ENCODE measurements around the gene LRRC10B.

Gene LRRC10B

DNA sequence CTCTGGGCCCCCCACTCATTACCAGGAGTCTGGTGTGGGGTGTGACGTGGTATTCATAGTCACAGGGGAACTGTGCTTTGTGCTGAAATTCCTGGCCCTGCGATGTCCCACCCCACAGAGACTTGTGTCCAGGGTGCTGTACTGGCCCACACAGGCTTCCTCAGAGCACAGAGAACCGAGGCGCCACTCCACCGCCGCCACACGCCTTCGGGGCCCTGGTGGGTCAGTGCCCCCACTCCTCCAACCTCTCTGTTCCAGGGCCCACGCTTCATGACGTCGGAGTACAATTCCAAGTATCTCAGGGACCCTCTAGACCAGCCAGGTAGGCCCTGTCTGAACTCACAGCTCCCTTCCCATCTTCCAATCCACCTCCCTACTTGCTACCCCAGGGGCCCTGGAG is 23.5 kb upstream of the LRRC10B start:
- FAIRE-seq = no peak
- DNase-seq (ENCODE audit: extremely low spot score, insufficient read length, low read depth) = no peak

DNA sequence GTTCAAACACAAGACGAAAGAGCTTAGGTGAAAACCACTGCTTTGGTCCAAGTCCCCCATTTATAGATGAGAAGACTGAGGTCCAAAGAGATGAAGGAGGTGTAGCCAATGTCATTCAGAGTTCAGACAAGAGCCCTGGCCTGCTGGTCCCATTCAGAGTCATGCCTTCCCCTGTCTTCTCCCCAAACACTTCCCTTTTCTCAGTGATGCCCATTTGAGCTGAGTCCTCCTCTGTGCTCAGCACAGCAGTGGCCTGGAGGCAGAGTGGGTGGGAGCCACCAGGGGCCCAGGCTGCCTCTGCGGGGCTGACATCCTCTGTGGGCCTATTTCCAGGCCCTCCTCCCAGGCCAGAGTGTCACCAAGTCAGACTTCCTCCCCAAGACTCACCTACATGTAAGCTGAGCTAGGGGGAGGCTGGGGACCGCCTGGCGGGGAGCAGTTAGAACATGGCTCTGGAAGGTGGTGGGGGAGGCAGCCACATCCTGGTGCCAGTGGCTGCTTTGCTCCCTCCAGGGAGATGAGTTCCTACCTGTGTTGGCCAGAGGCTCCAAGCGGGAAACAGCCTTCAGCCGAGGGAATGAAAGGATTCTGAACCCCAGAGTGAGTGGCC is 22.4 kb upstream of the LRRC10B start:
- FAIRE-seq (no peak), DNase-seq (ENCODE audit: extremely low spot score, insufficient read length, low read depth) (no peak)

DNA sequence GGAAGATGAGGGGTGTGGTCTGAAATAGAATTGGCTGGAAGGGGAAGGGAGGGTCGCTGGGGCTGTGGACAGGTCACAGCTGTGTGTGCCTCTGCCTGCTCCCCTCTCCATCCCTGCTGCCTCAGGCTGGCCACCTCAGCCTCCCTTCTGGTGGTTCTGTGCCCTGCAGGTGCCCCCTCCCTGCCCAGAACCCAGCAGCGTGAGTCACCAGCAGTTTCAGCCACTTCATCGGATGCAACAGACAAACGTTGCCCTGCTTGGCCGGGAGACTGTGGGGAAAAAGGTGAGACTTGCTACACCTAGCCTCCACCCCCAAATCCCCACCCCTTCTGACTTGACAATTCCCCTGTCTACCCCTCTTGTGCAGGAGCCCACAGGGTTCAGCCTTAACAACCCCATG is 21.8 kb upstream of the LRRC10B start:
- DNase-seq (ENCODE audit: extremely low spot score, insufficient read length, low read depth) (no peak), FAIRE-seq (no peak)

DNA sequence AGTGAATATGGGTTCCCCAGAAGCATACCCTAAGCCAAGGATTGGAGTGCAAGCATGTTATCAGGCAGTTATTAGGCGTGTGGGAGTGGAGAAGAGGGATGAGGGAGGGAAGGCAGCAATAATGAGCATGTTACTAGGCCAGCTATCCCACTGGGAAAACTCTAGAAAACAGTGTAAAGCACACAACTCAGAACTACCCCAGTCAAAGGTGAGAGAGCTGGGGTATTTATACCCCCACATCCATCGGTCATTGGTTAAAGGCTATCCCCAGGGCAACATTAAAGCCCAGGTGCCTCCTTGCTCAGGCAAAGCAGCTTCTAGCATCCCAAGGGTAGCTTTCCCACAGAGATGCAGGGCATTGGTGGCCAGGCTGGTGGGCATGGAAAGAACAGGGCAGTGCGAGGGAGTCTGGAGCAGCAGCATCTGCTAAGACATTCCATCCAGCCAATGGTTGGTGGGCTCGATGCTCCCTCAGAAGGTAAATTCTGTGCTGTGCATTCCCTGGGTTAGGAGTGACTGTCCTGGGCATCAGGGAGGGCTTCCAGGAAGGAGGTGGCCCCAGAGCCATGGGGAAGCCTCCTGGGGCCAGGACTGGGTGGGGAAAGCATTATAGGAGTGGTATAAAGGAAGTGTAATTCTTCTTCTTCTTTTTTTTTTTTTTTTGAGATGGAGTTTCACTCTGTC is 21.1 kb upstream of the LRRC10B start:
- DNase-seq (ENCODE audit: extremely low spot score, insufficient read length, low read depth) (no peak), FAIRE-seq (no peak)

DNA sequence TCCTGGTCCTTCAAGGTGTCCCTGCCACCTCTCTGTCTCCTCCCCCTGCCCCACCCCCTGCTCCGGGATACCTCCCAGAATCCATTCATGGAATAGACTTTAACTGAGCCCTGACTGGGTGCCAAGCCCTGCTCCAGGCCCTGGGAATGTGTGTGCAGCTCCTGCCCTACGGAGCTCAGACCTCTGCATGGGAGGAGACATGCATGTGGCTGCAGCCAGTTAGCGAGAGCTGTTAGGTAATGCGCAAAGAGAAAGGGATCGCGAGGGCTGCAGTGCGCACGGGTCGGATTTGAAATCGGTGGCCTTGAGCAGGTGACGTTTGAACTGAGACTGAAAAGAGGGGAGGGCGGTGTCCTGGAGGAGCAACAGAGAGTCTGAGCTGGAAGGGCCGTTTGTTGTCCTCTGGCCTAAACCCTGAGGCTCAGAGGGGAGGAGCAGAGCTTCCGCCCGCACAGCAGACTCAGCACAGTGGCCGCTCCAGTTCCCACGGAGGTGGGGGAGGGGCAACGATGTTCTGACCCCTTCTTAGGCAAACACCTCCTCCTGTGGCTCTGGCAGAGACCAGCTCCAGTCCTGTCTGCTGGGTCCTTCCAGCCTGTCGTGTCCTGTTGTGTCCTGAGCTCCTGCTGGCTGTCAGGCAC is 19.8 kb upstream of the LRRC10B start:
- FAIRE-seq (no peak), DNase-seq (ENCODE audit: extremely low spot score, insufficient read length, low read depth) (no peak)

DNA sequence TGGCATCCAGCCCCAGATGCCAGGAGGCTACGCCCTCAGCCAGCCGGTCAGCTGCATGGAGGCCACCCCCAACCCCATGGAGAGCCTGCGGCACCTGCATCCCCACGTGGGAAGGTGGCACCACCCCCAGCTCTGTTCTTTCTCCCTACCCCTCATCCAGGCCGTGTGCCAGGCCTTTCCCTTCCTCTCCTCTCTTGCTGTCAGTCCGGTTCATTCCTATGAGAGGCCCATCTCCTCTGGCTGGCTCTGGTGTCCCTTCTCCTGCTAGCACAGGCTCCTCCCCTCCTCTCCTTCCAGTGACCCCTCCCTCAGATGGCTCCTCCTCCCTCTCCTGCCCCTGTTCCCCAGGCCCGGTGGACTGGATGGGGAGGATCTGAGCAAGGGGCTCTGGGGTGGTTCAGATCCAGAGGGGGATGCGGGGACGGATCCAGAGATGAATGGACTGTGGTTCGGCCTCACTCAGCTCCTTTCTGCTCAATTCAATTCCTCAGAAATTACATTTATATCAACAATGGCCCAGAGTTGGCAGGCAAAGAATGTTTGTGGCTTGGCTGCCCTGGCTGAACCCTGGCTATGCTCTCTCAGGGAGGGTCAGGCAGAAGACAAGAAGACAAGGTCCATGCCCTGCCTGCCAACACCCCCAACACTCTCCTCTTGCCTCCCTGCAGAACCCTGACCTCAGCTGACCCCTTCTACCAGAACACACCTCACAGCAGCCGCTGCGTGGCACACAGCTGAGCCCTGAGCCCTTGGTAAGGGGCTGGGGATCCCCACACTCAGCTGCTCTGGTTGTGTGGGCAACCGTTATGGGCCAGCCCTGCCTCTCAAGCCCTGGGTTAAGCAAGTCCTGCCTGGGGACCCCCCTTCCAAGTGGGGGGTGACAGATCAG is 18.5 kb upstream of the LRRC10B start:
- no peak for DNase-seq (ENCODE audit: extremely low spot score, insufficient read length, low read depth)
- FAIRE-seq = no peak

DNA sequence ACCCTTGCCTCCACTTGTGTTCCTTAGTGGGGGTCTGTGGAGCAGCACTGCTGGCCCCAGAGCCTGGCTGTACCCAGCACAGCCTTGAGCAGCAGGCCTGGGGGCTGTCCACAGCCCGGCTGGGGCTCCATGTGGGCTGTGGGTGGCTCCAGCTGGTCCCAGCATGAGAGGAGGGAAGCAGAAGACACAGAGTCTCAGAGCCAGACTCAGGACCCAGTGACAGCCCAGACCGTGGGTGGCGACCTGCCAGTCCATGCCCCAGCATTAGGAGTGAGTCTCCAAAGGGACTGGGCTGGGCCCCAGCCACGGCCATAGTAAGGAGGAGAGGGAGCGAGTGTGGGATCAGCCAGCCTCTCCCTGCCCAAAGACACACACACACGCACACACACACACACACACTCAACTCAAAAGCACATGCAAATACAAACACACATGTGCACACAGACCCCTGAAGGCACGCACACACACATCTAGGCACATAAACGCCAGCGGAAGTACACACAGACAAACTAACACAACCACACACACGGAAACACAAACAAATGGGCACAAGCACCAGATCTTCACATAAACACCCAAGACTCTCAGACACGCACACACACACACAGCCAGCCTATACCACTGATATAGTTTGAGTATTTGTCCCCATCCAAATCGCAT is 16.7 kb upstream of the LRRC10B start:
- no peak for DNase-seq (ENCODE audit: extremely low spot score, insufficient read length, low read depth)
- no peak for FAIRE-seq

DNA sequence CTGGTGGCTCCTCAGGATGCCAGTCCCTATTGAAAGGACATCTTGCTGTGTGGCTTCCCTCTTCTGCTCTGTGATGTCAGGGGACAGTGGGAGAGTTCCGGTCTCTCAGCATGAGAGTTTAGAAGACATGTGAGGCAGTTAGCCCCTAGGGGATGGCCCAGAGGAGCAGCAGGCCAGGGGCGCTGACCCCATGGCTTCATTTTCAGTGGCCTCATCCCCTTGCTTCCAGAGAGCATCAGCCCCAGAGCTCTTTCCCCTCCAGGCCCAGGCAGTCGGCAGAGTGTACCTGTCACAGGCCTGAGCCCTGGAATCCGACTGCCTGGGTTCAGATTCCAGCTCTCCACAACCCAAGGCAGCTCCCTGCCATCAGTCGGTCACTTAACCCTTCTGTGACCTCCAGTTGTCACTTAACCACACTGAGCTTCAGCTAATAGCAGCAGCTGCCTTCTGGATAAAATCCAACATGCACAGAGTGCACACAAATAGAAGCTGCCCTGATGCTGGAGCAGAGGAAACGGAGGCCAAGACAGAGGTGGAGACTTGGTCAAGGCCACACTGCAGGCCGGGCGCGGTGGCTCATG is 14.1 kb upstream of the LRRC10B start:
- no peak for FAIRE-seq
- DNase-seq (ENCODE audit: extremely low spot score, insufficient read length, low read depth) = no peak

DNA sequence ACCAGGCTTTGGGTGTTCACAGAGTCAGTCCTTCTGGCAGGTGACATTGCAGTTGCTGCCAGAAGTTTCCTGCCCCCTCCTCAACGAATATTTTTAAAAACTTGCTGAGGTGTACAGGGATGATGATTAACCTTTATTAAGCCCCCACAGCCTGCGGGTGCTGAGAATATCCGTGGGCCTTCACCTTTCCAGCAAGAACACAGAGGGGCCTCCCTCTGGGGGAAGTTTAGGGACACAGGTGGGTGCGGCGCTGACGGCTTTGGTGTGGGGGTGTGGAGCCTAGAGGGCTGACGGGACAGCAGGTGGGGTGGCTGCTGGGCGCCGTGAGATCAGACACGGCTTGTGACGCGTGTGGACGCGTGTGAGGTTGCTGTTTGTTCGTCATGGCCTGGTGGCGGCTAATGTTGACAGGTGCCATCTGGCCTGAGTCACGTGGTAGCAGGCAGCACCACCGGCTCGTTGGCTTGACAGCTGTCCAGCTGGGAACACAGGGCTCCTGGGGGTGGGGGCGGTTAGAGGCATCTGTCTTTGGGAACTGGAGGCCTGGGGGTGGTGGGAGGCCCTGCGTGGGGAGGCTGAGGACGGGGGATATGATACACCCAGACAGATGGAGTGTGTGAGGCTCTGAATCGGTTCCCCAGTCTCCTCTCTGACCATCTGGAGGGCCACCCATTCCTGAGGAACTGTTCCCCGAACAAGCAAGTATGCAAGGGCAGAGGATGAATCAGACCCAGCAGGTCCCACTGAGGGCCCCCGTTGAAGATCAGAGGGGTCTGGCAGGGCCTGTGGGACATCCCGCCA is 12.5 kb upstream of the LRRC10B start:
- DNase-seq (ENCODE audit: extremely low spot score, insufficient read length, low read depth) (no peak), FAIRE-seq (no peak)

DNA sequence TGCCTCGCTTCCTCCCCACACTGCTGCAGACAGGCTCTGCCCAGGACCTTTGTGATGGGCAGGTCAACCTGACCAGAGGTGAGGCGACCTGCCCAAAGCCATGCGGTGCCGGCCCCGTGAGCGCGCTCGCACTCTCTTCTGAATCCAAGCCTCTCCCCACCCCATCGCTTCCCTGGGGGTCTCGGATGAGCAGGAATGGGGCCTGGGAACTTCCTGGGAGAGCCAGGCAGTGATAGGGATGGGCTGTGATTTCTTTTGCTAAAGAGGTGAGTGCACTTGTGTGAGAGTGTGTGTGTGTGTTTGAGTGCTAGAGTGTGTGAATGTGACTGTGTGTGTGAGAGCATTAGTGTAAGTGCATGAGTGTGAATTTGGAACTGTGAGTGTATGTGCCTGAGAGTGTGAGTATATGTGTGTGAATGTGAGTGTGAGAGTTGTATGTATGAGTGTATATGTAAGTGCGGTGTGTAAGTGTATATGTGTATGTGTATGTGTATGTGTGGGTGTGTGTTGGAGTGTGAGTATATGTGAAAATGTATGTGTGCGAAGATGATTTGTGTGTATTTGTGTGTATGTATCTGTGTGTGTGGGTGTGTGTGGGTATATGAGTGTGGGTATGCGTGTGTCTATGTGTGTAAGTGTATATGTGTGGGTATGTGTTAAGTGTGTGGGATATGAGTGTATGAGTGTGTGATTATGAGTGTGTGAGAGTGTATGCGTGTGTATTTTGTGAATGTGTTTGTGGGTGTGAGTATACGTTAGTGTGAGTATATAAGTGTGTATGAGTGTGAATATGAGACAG is 11.7 kb upstream of the LRRC10B start:
- no peak for DNase-seq (ENCODE audit: extremely low spot score, insufficient read length, low read depth)
- FAIRE-seq = no peak

DNA sequence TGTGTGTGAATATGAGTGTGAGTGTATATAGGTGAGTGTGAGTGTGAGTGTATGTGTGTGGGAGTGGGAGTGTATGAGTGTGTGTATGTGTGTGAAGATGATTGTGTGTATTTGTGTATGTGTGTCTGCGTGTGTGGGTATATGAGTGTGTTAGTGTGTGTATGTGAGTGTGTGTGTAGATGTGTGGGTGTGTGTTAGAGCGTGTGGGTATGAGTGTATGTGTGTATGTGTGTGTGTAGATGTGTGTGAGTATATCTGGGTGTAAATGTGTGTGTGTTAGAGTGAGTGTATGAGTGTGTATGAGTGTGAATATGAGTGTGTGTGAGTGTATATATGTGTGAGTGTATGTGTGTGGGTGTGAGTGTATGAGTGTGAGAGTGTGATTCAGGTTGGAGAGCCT is 11.1 kb upstream of the LRRC10B start:
- FAIRE-seq (no peak), DNase-seq (ENCODE audit: extremely low spot score, insufficient read length, low read depth) (no peak)

DNA sequence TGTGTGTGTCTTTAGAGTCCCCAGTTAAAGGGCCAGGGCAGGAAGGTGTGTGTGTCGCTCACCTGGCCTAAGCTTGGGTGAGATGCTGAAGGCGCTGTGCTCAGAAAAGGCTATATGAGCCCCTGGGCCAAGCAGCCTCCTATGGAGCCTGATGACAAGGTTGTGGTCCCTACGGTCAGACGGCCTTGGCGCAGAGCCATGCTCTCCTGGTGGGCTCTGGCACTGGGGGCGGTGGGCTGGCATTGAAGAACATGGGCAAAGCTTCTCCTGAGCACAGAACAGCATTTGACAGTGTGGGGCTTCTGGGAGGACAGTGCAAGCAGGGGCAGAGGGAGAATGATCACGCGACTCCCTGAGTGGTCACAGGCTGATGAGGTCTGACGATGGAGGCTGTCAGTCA is 10.7 kb upstream of the LRRC10B start:
- DNase-seq (ENCODE audit: extremely low spot score, insufficient read length, low read depth) = no peak
- FAIRE-seq = no peak

DNA sequence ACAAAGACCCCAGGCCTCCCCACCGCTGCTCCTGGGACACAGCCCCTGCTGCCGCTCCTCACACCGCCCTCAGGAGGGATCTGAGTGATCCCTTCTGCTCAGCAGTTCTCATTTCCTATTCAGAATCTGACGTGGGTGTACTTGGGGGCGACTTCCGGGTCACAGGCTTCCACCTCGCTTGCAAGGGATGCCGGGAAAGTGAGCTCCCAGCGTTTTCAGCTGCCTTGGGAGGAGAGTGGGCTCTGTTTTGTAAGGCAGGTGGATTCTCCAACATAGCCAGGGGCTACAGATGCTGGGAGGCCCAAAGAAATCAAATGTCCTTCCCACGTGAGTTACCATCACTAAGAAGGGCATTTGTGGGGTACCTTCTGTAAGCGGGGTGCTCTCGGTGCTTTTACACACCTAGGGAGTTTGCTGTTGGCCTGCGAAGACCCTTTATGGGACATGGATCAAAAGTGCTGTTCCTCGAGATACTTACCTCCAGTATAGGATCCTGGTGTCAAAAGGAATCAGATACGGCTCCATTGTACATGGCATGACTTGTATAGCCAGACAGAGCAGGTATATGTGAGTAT is 9.7 kb upstream of the LRRC10B start:
- no peak for FAIRE-seq
- DNase-seq (ENCODE audit: extremely low spot score, insufficient read length, low read depth) = no peak

DNA sequence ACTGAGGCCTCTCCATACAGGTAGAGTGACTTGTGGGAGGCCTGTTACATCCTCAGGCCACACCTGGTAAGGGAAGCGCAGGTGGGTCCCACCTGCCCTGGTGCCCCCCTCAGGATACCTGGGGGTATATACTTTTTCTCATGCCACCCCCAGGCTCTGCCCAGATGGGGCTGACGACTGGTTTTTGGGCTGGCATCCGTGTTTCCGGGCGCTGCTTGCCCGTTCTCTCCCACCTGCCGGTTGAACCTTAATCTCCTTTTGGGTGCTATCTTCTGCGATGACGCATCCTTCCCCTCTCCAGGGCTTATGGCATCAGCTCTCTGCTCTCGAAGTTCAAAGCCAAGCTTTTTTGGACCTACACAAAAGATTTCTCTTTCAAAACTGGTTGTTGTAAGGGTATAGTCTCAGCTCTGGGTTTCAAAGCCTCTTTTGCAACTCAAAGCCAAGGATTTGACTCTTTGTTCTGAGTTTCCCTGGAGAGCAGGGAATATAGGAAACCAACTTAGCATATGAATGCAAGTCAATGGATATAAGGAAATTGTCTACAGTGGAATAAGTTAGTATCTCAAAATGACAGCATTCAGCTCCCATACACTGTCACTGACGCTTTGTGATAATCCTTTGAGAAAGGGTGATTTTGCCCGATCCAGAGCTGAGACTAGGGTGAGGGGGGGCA is 8.6 kb upstream of the LRRC10B start:
- DNase-seq (ENCODE audit: extremely low spot score, insufficient read length, low read depth) (no peak), FAIRE-seq (no peak)

DNA sequence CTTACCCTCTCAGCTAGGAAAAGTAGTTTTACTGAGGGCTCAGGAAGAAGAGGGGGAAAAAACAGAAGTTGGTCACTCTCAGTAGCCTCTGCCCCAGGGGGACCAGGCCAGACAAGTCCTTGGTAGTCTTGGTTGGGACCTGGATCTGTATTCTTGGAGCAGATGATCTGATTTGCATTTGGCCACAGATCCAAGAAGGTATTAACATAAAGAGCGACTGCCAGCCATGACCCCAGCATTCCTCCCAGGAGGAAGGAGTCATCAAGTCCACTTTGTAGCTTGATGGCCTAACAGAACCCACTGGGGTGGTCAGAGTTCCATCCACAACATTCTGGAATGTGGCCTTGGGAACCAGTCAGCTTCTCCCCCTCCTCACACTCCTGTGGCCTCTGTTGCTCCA is 6.0 kb upstream of the LRRC10B start:
- DNase-seq (ENCODE audit: extremely low spot score, insufficient read length, low read depth) = no peak
- FAIRE-seq = no peak

DNA sequence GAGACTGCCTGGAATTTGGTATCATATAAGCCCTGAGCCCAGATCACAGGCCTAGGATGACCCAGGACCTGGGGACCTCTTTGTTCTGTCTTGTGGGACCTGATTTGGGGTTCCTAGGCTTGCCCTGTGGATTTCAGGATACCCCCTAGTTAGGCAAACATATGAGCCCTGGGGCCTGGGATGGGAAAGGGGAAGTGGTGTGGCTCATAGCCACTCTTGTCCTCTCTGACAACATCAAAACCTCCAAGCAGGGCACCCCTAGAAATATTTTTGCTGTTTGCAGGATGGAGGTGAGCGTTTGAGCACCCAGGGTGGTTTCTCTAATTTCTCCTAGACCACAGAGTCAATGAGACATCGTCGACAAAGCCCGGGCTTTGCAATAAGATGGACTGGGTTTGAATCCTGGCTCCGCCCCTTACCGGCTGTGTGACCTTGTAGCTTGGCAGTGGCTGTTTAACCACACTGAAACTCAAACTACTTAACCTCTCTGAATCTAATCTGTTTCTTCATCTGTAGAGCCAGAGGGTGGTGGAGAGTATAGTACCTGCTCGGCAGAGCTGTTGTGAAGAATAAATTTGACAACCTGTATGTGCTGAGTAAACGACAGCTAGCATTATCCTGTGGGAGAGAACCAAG is 5.3 kb upstream of the LRRC10B start:
- FAIRE-seq (no peak), DNase-seq (ENCODE audit: extremely low spot score, insufficient read length, low read depth) (no peak)

DNA sequence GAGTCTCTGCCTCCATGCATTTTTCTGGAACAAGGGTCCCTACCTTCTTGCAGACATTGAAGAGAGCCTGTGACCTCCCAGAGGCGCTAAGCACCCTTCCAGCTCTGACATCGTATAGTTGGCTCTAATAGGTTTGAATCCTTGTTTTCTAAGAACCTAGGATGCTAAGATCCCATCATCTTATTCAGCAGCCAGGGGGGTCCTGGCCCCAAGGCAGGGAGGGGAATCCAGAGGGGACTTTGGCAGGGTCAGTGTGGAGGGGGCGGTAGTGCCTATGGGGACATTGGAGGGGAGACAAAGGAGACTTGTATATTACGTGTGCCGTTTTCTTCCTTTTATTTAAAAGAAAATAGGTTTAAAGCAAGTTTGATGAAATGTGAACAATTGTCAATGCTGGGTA is 3.4 kb upstream of the LRRC10B start:
- DNase-seq (ENCODE audit: extremely low spot score, insufficient read length, low read depth) = no peak
- no peak for FAIRE-seq
